Tibial artery (tissue), 4 donors: ENCODE data around the gene ANKRD11.

Experiments used
- DNase-seq, 2 donors: peaks; one replicate each; pipeline ENCODE4 v3.0.0-alpha.2; 2019
- H3K27ac ChIP-seq, 2 donors: fragments of 200-600 bp; sonication (generic) in 1 of 2; 1 replicate in 1 of 2; 2 replicates in 1 of 2; pipeline ENCODE4 v1.5.1; 2018 to 2019; ENCODE audit warnings: mild to moderate bottlenecking in 1 of 2
- H3K27me3 ChIP-seq, 2 donors: fragments of 200-600 bp; sonication (generic) in 1 of 2; one replicate each; pipeline versions ENCODE4 v1.5.1 to v1.6.0; 2016 to 2019
- H3K36me3 ChIP-seq, 3 donors: fragments of 200-600 bp; sonication (generic) in 2 of 3; one replicate each; pipeline ENCODE4 v1.5.1; 2016 to 2019; ENCODE audit warnings: mild to moderate bottlenecking in 2 of 3
- H3K4me1 ChIP-seq, 4 donors: fragments of 200-600 bp; sonication (generic) in 2 of 4; 1 replicate in 3 of 4; 2 replicates in 1 of 4; pipeline ENCODE4 v1.5.1; 2016 to 2019
- H3K4me3 ChIP-seq, 2 donors: fragments of 200-600 bp; sonication (generic) in 1 of 2; 1 replicate in 1 of 2; 2 replicates in 1 of 2; pipeline ENCODE4 v1.5.1; 2018 to 2019; ENCODE audit warnings: mild to moderate bottlenecking in 2 of 2
- H3K9me3 ChIP-seq, 3 donors: fragments of 200-600 bp; sonication (generic) in 1 of 3; one replicate each; pipeline ENCODE4 v1.5.1; 2016 to 2019
- intact Hi-C: fragments of 100-400 bp; cut with DNase I; formaldehyde crosslinking; loops from one replicate; pipeline ENCODE4 v1.15.0; 2023; ENCODE audit warnings: low total_unique reads
- TF ChIP-seq, protein P1 (sequence below), 2 experiments: fragments of 200-600 bp in 1 of 2; fragments of 450-650 bp in 1 of 2; IDR thresholded peaks; one replicate each; pipeline ENCODE4 v1.5.1; 2017 to 2019; ENCODE audit warnings: antibody characterized with exemption in 2 of 2, mild to moderate bottlenecking in 1 of 2, moderate library complexity in 1 of 2

ANKRD11 gene

DNA sequence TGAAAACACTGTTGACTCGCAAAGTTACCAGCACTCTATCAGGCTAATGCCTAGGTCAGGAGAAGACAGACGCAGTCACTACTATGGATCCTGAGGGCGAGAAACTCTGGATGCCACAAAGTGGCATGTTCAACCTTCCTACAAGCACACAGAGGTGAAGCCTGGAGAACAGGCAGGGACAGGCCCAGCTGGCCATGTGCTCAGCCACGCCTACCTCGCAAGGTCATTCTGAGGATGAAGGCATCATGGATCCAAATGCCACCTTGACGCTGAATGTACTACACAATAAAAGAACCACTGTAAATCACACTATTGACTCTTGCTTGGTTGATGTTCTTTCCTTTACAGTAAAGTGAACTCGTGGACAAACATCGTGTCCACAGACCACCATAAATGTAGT, 85.8 kb downstream of the ANKRD11 start:
- Histone ChIP-seq H3K9me3 (no peaks in the 10 kb centered on the region), H3K4me3 (no peak overlapping the region), H3K36me3 (no peaks in the 10 kb centered on the region), H3K4me1 (peaks cover 0 to 58% (median 21%) of the 10 kb centered on the region in 4 donors), H3K27me3 (no peaks in the 10 kb centered on the region), H3K27ac (no peak overlapping the region)
- intact Hi-C loops = no loop called here
- no peak for DNase-seq
- TF ChIP-seq, protein P1, sequence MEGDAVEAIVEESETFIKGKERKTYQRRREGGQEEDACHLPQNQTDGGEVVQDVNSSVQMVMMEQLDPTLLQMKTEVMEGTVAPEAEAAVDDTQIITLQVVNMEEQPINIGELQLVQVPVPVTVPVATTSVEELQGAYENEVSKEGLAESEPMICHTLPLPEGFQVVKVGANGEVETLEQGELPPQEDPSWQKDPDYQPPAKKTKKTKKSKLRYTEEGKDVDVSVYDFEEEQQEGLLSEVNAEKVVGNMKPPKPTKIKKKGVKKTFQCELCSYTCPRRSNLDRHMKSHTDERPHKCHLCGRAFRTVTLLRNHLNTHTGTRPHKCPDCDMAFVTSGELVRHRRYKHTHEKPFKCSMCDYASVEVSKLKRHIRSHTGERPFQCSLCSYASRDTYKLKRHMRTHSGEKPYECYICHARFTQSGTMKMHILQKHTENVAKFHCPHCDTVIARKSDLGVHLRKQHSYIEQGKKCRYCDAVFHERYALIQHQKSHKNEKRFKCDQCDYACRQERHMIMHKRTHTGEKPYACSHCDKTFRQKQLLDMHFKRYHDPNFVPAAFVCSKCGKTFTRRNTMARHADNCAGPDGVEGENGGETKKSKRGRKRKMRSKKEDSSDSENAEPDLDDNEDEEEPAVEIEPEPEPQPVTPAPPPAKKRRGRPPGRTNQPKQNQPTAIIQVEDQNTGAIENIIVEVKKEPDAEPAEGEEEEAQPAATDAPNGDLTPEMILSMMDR (IDR thresholded peaks at IDR 0.05) = no peak

DNA sequence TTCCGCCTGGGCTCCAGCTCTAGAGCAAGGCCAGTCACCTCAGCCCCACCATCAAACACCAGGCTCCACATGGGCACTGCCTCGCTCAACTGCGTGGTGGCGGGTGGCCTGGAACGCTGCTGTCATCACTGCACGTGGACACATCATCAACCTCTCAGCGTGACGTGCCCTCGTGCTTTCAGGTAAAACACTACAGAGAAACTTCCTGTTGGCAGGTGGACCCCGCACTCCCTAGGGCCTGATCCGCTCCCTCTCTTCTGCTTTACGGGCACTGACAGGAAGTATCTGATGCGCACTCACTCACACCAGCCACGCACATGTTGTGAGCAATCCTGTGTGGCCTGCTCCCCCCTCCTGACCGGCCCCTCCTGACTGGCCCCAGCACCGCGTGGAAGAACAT, 87.4 kb downstream of the ANKRD11 start:
- no peak overlapping the region for H3K4me3 ChIP-seq
- no peak for DNase-seq
- peaks cover 0 to 42% (median 10%) of the 10 kb centered on the region in 4 donors for H3K4me1 ChIP-seq
- intact Hi-C loops = no loop called here
- no peak overlapping the region for H3K27ac ChIP-seq
- TF ChIP-seq, protein P1 (IDR thresholded peaks at IDR 0.05) = no peak
- H3K9me3 ChIP-seq = no peaks in the 10 kb centered on the region
- H3K27me3 ChIP-seq = no peaks in the 10 kb centered on the region
- no peaks in the 10 kb centered on the region for H3K36me3 ChIP-seq

DNA sequence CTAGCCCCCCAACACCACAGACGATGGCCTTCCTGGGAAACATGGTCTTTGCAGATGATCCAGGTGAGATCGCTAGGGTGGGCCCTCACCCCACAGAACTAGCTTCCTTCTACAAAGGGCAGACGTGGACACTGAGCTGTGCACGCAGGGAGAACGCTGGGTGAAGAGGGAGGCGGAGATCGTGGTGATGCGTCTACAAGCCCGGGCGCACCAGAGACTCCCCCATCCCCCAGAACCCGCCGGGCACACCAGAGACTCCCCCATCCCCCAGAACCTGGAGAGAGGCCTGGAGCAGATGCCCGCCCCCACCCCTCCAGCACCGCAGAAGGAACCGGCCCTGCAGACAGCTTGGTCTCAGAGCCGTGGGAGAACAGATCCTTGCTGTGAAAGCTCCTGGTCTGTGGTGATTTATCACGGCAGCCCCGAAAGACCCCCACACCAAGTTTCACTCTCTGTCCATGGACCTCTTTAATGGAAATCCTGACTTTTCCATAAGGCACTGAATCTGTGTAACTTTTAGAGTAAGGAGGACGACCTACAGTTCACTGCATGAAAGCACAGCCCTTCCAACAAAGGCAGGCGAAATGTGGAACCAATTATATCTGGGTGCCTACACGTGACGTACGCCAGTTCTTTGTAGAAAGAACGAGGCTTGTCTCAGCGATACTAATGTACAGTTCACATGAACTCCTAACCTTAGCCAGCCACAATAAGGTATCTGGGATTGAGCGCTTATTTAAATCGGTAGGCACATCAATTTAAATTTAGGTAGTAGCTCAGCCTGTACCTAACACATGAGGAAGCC, 88.5 kb downstream of the ANKRD11 start:
- DNase-seq = no peak
- H3K36me3 ChIP-seq = no peaks in the 10 kb centered on the region
- intact Hi-C loops = no loop called here
- peaks cover 0 to 35% (median 4%) of the 10 kb centered on the region in 4 donors for H3K4me1 ChIP-seq
- TF ChIP-seq, protein P1 (IDR thresholded peaks at IDR 0.05) = no peak
- H3K27ac ChIP-seq = no peak overlapping the region
- H3K9me3 ChIP-seq = no peaks in the 10 kb centered on the region
- H3K27me3 ChIP-seq = no peaks in the 10 kb centered on the region
- H3K4me3 ChIP-seq = no peak overlapping the region

DNA sequence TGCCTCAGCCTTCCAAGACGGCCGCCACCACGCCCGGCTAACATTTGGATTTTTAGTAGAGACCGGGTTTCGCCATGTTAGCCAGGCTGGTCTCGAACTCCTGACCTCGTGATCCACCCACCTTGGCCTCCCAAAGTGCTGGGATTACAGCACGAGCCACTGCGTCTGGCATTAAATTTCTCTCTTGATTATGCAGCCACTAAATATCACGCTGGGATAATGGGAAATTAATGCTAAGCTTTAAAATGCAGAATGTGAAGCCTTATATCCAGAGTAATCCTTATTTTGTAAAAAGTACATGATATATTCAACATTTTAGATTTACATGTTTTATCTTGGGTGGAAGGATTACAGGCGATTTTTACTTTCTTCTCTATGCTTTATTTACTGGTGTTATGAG, 89.2 kb downstream of the ANKRD11 start:
- TF ChIP-seq, protein P1 (IDR thresholded peaks at IDR 0.05) = no peak

DNA sequence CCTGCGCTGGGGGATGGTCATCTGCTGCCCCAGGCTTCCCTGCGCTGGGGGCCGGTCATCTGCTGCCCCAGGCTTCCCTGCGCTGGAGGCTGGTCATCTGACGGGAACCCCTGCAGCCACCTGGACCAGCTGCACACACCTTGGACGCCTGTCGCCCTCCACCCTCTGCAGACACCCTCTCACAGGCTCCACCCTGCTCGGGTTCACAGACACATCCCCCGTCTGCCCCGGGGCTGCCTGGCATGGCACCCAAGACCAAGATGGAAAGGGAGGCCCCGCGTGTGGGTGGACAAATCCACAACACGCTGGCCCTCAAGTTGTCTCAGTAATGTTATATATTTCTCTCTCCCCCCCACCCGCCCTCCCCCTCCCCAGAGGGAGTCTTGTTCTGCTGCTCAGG, 89.6 kb downstream of the ANKRD11 start:
- TF ChIP-seq, protein P1 (IDR thresholded peaks at IDR 0.05) = no peak
- Histone ChIP-seq H3K4me3 (no peak overlapping the region), H3K27me3 (no peaks in the 10 kb centered on the region), H3K36me3 (no peaks in the 10 kb centered on the region), H3K9me3 (no peaks in the 10 kb centered on the region), H3K27ac (no peak overlapping the region), H3K4me1 (peaks cover 0 to 32% (median 3%) of the 10 kb centered on the region in 4 donors)
- intact Hi-C loops = no loop called here
- no peak for DNase-seq

More for the DNA sequence above, 89.2 kb downstream of the ANKRD11 start:
- Histone ChIP-seq H3K27ac (no peak overlapping the region), H3K27me3 (no peaks in the 10 kb centered on the region), H3K4me1 (peaks cover 0 to 29% (median 2%) of the 10 kb centered on the region in 4 donors), H3K9me3 (no peaks in the 10 kb centered on the region), H3K4me3 (no peak overlapping the region), H3K36me3 (no peaks in the 10 kb centered on the region)
- intact Hi-C loops = no loop called here
- DNase-seq = no peak
